ENCODE results near the gene SLC39A12.

- TF ChIP-seq, protein P1, sequence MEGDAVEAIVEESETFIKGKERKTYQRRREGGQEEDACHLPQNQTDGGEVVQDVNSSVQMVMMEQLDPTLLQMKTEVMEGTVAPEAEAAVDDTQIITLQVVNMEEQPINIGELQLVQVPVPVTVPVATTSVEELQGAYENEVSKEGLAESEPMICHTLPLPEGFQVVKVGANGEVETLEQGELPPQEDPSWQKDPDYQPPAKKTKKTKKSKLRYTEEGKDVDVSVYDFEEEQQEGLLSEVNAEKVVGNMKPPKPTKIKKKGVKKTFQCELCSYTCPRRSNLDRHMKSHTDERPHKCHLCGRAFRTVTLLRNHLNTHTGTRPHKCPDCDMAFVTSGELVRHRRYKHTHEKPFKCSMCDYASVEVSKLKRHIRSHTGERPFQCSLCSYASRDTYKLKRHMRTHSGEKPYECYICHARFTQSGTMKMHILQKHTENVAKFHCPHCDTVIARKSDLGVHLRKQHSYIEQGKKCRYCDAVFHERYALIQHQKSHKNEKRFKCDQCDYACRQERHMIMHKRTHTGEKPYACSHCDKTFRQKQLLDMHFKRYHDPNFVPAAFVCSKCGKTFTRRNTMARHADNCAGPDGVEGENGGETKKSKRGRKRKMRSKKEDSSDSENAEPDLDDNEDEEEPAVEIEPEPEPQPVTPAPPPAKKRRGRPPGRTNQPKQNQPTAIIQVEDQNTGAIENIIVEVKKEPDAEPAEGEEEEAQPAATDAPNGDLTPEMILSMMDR (IDR thresholded peaks at IDR 0.05), result no peak
- no peak for TF ChIP-seq POLR2A (IDR thresholded peaks at IDR 0.05)
These were observed 53.7 kb downstream of the SLC39A12 start for GRCh38 chr10:18005445-18005780.

Data from body of pancreas (tissue), 4 donors.